GM12878 (cell line): ENCODE data around the gene NKAIN2.

Source experiments
- CTCF ChIP-seq, 3 experiments: IDR thresholded peaks in 2 of 3; conservative IDR thresholded peaks in 1 of 3; 2 replicates each; pipeline ENCODE4 v1.5.1; 2011; ENCODE audit warnings: low read depth in 3 of 3, low read length in 3 of 3, mild to moderate bottlenecking in 3 of 3, control low read depth in 2 of 3, moderate library complexity in 2 of 3, inconsistent platforms in 1 of 3, mixed read lengths in 1 of 3; ENCODE audit not compliant: control insufficient read depth in 2 of 3, insufficient read depth in 1 of 3; ENCODE audit errors: extremely low read depth in 1 of 3
- EGR1 ChIP-seq, 2 experiments: IDR thresholded peaks; 1 replicate in 1 of 2; 2 replicates in 1 of 2; pipeline ENCODE4 v1.6.1; 2011 to 2012; ENCODE audit warnings: low read depth in 2 of 2, low read length in 2 of 2, borderline replicate concordance in 1 of 2, mild to moderate bottlenecking in 1 of 2, moderate library complexity in 1 of 2
- FOXK2 ChIP-seq: fragments of 450-650 bp; IDR thresholded peaks from 2 replicates; pipeline ENCODE4 v1.6.1; 2017; ENCODE audit warnings: mild to moderate bottlenecking, moderate library complexity
- GABPA ChIP-seq: IDR thresholded peaks from 2 replicates; pipeline ENCODE4 v1.6.1; 2014; ENCODE audit warnings: antibody characterized with exemption, low read depth, mild to moderate bottlenecking, inconsistent platforms
- MXI1 ChIP-seq: fragments of 150-350 bp; IDR thresholded peaks from 2 replicates; pipeline ENCODE4 v1.6.1; 2011; ENCODE audit warnings: low read depth, mild to moderate bottlenecking, inconsistent platforms, low read length, improper control_type of control experiment
- MYC ChIP-seq: IDR thresholded peaks from 2 replicates; pipeline ENCODE4 v1.6.1; 2011; ENCODE audit warnings: mild to moderate bottlenecking, low read length, moderate library complexity, inconsistent platforms; ENCODE audit not compliant: insufficient read depth, insufficient replicate concordance, insufficient read length, severe bottlenecking
- NR2F1 ChIP-seq: fragments of 450-650 bp; conservative IDR thresholded peaks from 2 replicates; pipeline ENCODE4 v1.6.1; 2017; ENCODE audit warnings: mild to moderate bottlenecking
- PML ChIP-seq: IDR thresholded peaks from 2 replicates; pipeline ENCODE4 v1.6.1; 2012; ENCODE audit warnings: low read length, inconsistent platforms
- WRNIP1 ChIP-seq: IDR thresholded peaks from 2 replicates; pipeline ENCODE4 v1.6.1; 2011; ENCODE audit warnings: low read depth, low read length, improper control_type of control experiment, borderline replicate concordance
- ZNF274 ChIP-seq: IDR thresholded peaks from one replicate; pipeline ENCODE4 v1.8.0; 2011; ENCODE audit not compliant: insufficient read length, insufficient read depth

GRCh38 chr6:124873066-124873410, 1069.4 kb downstream of the NKAIN2 start:
- TF ChIP-seq CTCF (IDR thresholded peaks at IDR 0.05 in 2 of 3, conservative IDR thresholded peaks at IDR 0.05 in 1 of 3; ENCODE audit: control insufficient read depth in 2 of 3, extremely low read depth in 1 of 3, insufficient read depth in 1 of 3, low read depth in 3 of 3, low read length in 3 of 3) (no peak), NR2F1 (no peak), EGR1 (IDR thresholded peaks at IDR 0.05; ENCODE audit: borderline replicate concordance in 1 of 2, low read depth in 2 of 2, low read length in 2 of 2) (no peak), MXI1 (no peak), MYC (no peak), ZNF274 (no peak), FOXK2 (no peak), GABPA (no peak), WRNIP1 (no peak), PML (no peak)
